ENCODE data around the gene IMPDH2.

Gene IMPDH2

GRCh38 chr3:49028298-49028672 lies 913 bp downstream of the IMPDH2 start:
- Histone ChIP-seq H3K9me2 (replicated peaks; ENCODE audit: low read depth, low read length) (no peaks in the 10 kb centered on the region), H2AFZ (ENCODE audit: low read length) (no peak overlapping the region), H3K4me1 (ENCODE audit: insufficient read depth, low read length, poor library complexity, severe bottlenecking) (peaks cover 43% of the 10 kb centered on the region), H3K9ac (ENCODE audit: low read depth, low read length, poor library complexity, severe bottlenecking) (peak overlapping the region; percentile 91), H3K9me3 (ENCODE audit: insufficient read depth, low read depth, low read length) (no peaks in the 10 kb centered on the region), H3K36me3 (ENCODE audit: insufficient read depth, low read length) (peaks cover 76% of the 10 kb centered on the region), H3F3A (ENCODE audit: low read depth) (0 out of 2 replicates have a peak, but pooled peaks cover under 1% of the 10 kb centered on the region), H3K4me2 (ENCODE audit: low read depth, low read length, poor library complexity, severe bottlenecking) (peak overlapping the region; percentile 97), H3K79me2 (ENCODE audit: insufficient read depth, low read length) (peaks cover 57% of the 10 kb centered on the region), H3K27me3 (ENCODE audit: insufficient read depth, low read length, poor library complexity, severe bottlenecking) (no peaks in the 10 kb centered on the region), H4K20me1 (ENCODE audit: insufficient read depth, low read length, poor library complexity, severe bottlenecking) (peaks cover 31% of the 10 kb centered on the region), H3K4me3 (ENCODE audit: low read length, poor library complexity, severe bottlenecking) (peak overlapping the region; percentile 88)
- no peak for TF ChIP-seq EZH2phosphoT487 (IDR thresholded peaks at IDR 0.05; ENCODE audit: borderline replicate concordance)
- TF ChIP-seq, protein P1, sequence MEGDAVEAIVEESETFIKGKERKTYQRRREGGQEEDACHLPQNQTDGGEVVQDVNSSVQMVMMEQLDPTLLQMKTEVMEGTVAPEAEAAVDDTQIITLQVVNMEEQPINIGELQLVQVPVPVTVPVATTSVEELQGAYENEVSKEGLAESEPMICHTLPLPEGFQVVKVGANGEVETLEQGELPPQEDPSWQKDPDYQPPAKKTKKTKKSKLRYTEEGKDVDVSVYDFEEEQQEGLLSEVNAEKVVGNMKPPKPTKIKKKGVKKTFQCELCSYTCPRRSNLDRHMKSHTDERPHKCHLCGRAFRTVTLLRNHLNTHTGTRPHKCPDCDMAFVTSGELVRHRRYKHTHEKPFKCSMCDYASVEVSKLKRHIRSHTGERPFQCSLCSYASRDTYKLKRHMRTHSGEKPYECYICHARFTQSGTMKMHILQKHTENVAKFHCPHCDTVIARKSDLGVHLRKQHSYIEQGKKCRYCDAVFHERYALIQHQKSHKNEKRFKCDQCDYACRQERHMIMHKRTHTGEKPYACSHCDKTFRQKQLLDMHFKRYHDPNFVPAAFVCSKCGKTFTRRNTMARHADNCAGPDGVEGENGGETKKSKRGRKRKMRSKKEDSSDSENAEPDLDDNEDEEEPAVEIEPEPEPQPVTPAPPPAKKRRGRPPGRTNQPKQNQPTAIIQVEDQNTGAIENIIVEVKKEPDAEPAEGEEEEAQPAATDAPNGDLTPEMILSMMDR (conservative IDR thresholded peaks at IDR 0.05; ENCODE audit: low read length): no peak

GRCh38 chr3:49027634-49028033 lies 1.6 kb downstream of the IMPDH2 start:
- Histone ChIP-seq H3K4me3 (ENCODE audit: low read length, poor library complexity, severe bottlenecking) (peak overlapping the region; percentile 88), H4K20me1 (ENCODE audit: insufficient read depth, low read length, poor library complexity, severe bottlenecking) (peaks cover 37% of the 10 kb centered on the region), H3K36me3 (ENCODE audit: insufficient read depth, low read length) (peaks cover 69% of the 10 kb centered on the region), H3K4me1 (ENCODE audit: insufficient read depth, low read length, poor library complexity, severe bottlenecking) (peaks cover 47% of the 10 kb centered on the region), H3F3A (ENCODE audit: low read depth) (peaks cover 3% of the 10 kb centered on the region; the same call in 1 of the 2 replicates), H3K9ac (ENCODE audit: low read depth, low read length, poor library complexity, severe bottlenecking) (peak overlapping the region; percentile 91), H2AFZ (ENCODE audit: low read length) (no peak overlapping the region), H3K9me2 (replicated peaks; ENCODE audit: low read depth, low read length) (no peaks in the 10 kb centered on the region), H3K9me3 (ENCODE audit: insufficient read depth, low read depth, low read length) (no peaks in the 10 kb centered on the region), H3K79me2 (ENCODE audit: insufficient read depth, low read length) (peaks cover 63% of the 10 kb centered on the region), H3K4me2 (ENCODE audit: low read depth, low read length, poor library complexity, severe bottlenecking) (peak overlapping the region; percentile 97), H3K27me3 (ENCODE audit: insufficient read depth, low read length, poor library complexity, severe bottlenecking) (no peaks in the 10 kb centered on the region)
- TF ChIP-seq, protein P1 (conservative IDR thresholded peaks at IDR 0.05; ENCODE audit: low read length): no peak
- no peak for TF ChIP-seq EZH2phosphoT487 (IDR thresholded peaks at IDR 0.05; ENCODE audit: borderline replicate concordance)

GRCh38 chr3:49026536-49026935 lies 2.7 kb downstream of the IMPDH2 start:
- Histone ChIP-seq H3K36me3 (ENCODE audit: insufficient read depth, low read length) (peaks cover 58% of the 10 kb centered on the region), H3K4me3 (ENCODE audit: low read length, poor library complexity, severe bottlenecking) (no peak overlapping the region), H3K9me3 (ENCODE audit: insufficient read depth, low read depth, low read length) (no peaks in the 10 kb centered on the region), H3K9ac (ENCODE audit: low read depth, low read length, poor library complexity, severe bottlenecking) (no peak overlapping the region), H3K4me2 (ENCODE audit: low read depth, low read length, poor library complexity, severe bottlenecking) (peak overlapping the region; percentile 18), H3K27me3 (ENCODE audit: insufficient read depth, low read length, poor library complexity, severe bottlenecking) (no peaks in the 10 kb centered on the region), H3K4me1 (ENCODE audit: insufficient read depth, low read length, poor library complexity, severe bottlenecking) (peaks cover 47% of the 10 kb centered on the region), H3K9me2 (replicated peaks; ENCODE audit: low read depth, low read length) (no peaks in the 10 kb centered on the region), H4K20me1 (ENCODE audit: insufficient read depth, low read length, poor library complexity, severe bottlenecking) (peaks cover 43% of the 10 kb centered on the region), H2AFZ (ENCODE audit: low read length) (no peak overlapping the region), H3F3A (ENCODE audit: low read depth) (peaks cover 3% of the 10 kb centered on the region; the same call in 1 of the 2 replicates), H3K79me2 (ENCODE audit: insufficient read depth, low read length) (peaks cover 70% of the 10 kb centered on the region)
- no peak for TF ChIP-seq EZH2phosphoT487 (IDR thresholded peaks at IDR 0.05; ENCODE audit: borderline replicate concordance)
- TF ChIP-seq, protein P1 (conservative IDR thresholded peaks at IDR 0.05; ENCODE audit: low read length): no peak
